HEK293 (cell line): ENCODE results near the gene METTL14.

Experiments used
- CTCF ChIA-PET: fragments of 350-600 bp; formaldehyde crosslinking; extraction: SDS; loops from one replicate; lab custom pipeline; 2021; ENCODE audit warnings: antibody characterized with exemption; lab: Yijun Ruan, JAX
- POLR2A ChIA-PET: fragments of 300-600 bp; formaldehyde crosslinking; extraction: SDS; loops from one replicate; lab custom pipeline; 2020; ENCODE audit warnings: antibody characterized with exemption, inconsistent platforms; lab: Yijun Ruan, JAX
- H3K27ac ChIP-seq: fragments of 200-500 bp; sonication (Bioruptor generic); 2 replicates; pipeline ENCODE4 v1.5.1; 2014; ENCODE audit warnings: low read depth, low read length, control low read depth, inconsistent platforms; ENCODE audit errors: extremely low read depth
- H3K36me3 ChIP-seq, 2 experiments: fragments of 200-500 bp in 1 of 2; sonication (Bioruptor generic) in 1 of 2; 1 replicate in 1 of 2; 2 replicates in 1 of 2; pipeline ENCODE4 v1.5.1; 2014 to 2017; ENCODE audit warnings: inconsistent platforms in 2 of 2, low read length in 2 of 2; ENCODE audit not compliant: control insufficient read depth in 2 of 2, insufficient read depth in 1 of 2
- H3K4me1 ChIP-seq: fragments of 200-500 bp; sonication (Bioruptor generic); 2 replicates; pipeline ENCODE4 v1.5.1; 2014; ENCODE audit warnings: mild to moderate bottlenecking, low read length, inconsistent platforms; ENCODE audit not compliant: control insufficient read depth, insufficient read depth
- H3K4me3 ChIP-seq: 2 replicates; pipeline ENCODE4 v1.5.1; 2011; ENCODE audit warnings: low read depth, mild to moderate bottlenecking, control low read depth, low read length, moderate library complexity
- H3K9me3 ChIP-seq: fragments of 200-500 bp; sonication (Bioruptor generic); 2 replicates; pipeline ENCODE4 v1.5.1; 2014; ENCODE audit warnings: low read depth, low read length, inconsistent platforms; ENCODE audit not compliant: control insufficient read depth, insufficient read depth
- BCL11A ChIP-seq: fragments of 450-650 bp; formaldehyde crosslinking; IDR thresholded peaks from 2 replicates; pipeline ENCODE4 v1.5.1; 2016; ENCODE audit warnings: low read depth, missing biosample characterization, missing genetic modification characterization
- HOXC10 ChIP-seq: sonication (generic); formaldehyde crosslinking; IDR thresholded peaks from 2 replicates; pipeline ENCODE4 v1.8.1; 2023; ENCODE audit warnings: mild to moderate bottlenecking, missing genetic modification reagents
- KLF8 ChIP-seq: fragments of 450-650 bp; formaldehyde crosslinking; IDR thresholded peaks from 2 replicates; pipeline ENCODE4 v1.5.1; 2016; ENCODE audit warnings: missing biosample characterization, missing genetic modification characterization
- MZF1 ChIP-seq: fragments of 450-650 bp; formaldehyde crosslinking; IDR thresholded peaks from 2 replicates; pipeline ENCODE4 v1.5.1; 2017; ENCODE audit warnings: missing biosample characterization, missing genetic modification characterization, borderline replicate concordance
- SCRT2 ChIP-seq: fragments of 450-650 bp; formaldehyde crosslinking; IDR thresholded peaks from 2 replicates; pipeline ENCODE4 v1.5.1; 2016; ENCODE audit warnings: missing biosample characterization, missing genetic modification characterization
- SP3 ChIP-seq: fragments of 450-650 bp; formaldehyde crosslinking; IDR thresholded peaks from 2 replicates; pipeline ENCODE4 v1.5.1; 2016; ENCODE audit warnings: missing biosample characterization, missing genetic modification characterization
- ZBTB17 ChIP-seq: fragments of 450-650 bp; formaldehyde crosslinking; IDR thresholded peaks from 2 replicates; pipeline ENCODE4 v1.5.1; 2016; ENCODE audit warnings: missing biosample characterization, missing genetic modification characterization
- ZFP3 ChIP-seq: fragments of 450-650 bp; formaldehyde crosslinking; IDR thresholded peaks from 2 replicates; pipeline ENCODE4 v1.5.1; 2016; ENCODE audit warnings: low read depth, missing biosample characterization, missing genetic modification characterization
- ZFP37 ChIP-seq: fragments of 450-650 bp; formaldehyde crosslinking; IDR thresholded peaks from 2 replicates; pipeline ENCODE4 v1.5.1; 2016; ENCODE audit warnings: missing biosample characterization, missing genetic modification characterization
- ZFP41 ChIP-seq: fragments of 450-650 bp; formaldehyde crosslinking; IDR thresholded peaks from 2 replicates; pipeline ENCODE4 v1.5.1; 2016; ENCODE audit warnings: missing biosample characterization, missing genetic modification characterization, borderline replicate concordance
- ZFP69B ChIP-seq: fragments of 450-650 bp; formaldehyde crosslinking; IDR thresholded peaks from 2 replicates; pipeline ENCODE4 v1.5.1; 2016; ENCODE audit warnings: missing biosample characterization, missing genetic modification characterization
- ZNF223 ChIP-seq: fragments of 450-650 bp; formaldehyde crosslinking; IDR thresholded peaks from 2 replicates; pipeline ENCODE4 v1.5.1; 2016; ENCODE audit warnings: missing biosample characterization, missing genetic modification characterization
- ZNF274 ChIP-seq, 2 experiments: fragments of 200-500 bp in 1 of 2; fragments of 450-650 bp in 1 of 2; sonication (Bioruptor generic) in 1 of 2; formaldehyde crosslinking in 1 of 2; IDR thresholded peaks; 2 replicates each; pipeline versions ENCODE4 v1.5.1 to v1.6.1; 2014 to 2016; ENCODE audit warnings: borderline replicate concordance in 1 of 2, inconsistent platforms in 1 of 2, low read length in 1 of 2, missing biosample characterization in 1 of 2, missing genetic modification characterization in 1 of 2
- ZNF292 ChIP-seq: fragments of 450-650 bp; formaldehyde crosslinking; IDR thresholded peaks from 2 replicates; pipeline ENCODE4 v1.5.1; 2016; ENCODE audit warnings: low read depth, missing biosample characterization, missing genetic modification characterization, borderline replicate concordance
- ZNF324 ChIP-seq: fragments of 450-650 bp; formaldehyde crosslinking; IDR thresholded peaks from 2 replicates; pipeline ENCODE4 v1.5.1; 2016; ENCODE audit warnings: missing biosample characterization, missing genetic modification characterization
- ZNF426 ChIP-seq: fragments of 450-650 bp; formaldehyde crosslinking; IDR thresholded peaks from 2 replicates; pipeline ENCODE4 v1.5.1; 2017; ENCODE audit warnings: missing biosample characterization, missing genetic modification characterization, mild to moderate bottlenecking, inconsistent platforms, moderate library complexity
- ZNF529 ChIP-seq: fragments of 450-650 bp; formaldehyde crosslinking; IDR thresholded peaks from 2 replicates; pipeline ENCODE4 v1.5.1; 2017; ENCODE audit warnings: missing genetic modification characterization, missing biosample characterization; ENCODE audit not compliant: insufficient replicate concordance
- ZNF610 ChIP-seq: fragments of 450-650 bp; formaldehyde crosslinking; IDR thresholded peaks from 2 replicates; pipeline ENCODE4 v1.5.1; 2016; ENCODE audit warnings: missing biosample characterization, missing genetic modification characterization, borderline replicate concordance
- ZNF677 ChIP-seq: fragments of 450-650 bp; IDR thresholded peaks from 2 replicates; pipeline ENCODE4 v1.5.0; 2018; ENCODE audit warnings: missing biosample characterization, mild to moderate bottlenecking, missing genetic modification characterization, moderate library complexity
- ZSCAN23 ChIP-seq: fragments of 450-650 bp; formaldehyde crosslinking; IDR thresholded peaks from 2 replicates; pipeline ENCODE4 v1.5.1; 2016; ENCODE audit warnings: missing biosample characterization, missing genetic modification characterization
- TF ChIP-seq, protein P1 (sequence below): fragments of 450-650 bp; formaldehyde crosslinking; IDR thresholded peaks from 2 replicates; pipeline ENCODE4 v1.5.1; 2016; ENCODE audit warnings: missing biosample characterization, missing genetic modification characterization
- TF ChIP-seq, protein P2 (sequence below): fragments of 450-650 bp; formaldehyde crosslinking; IDR thresholded peaks from 2 replicates; pipeline ENCODE4 v1.5.1; 2016; ENCODE audit warnings: missing biosample characterization, missing genetic modification characterization
- TF ChIP-seq, protein P3 (sequence below): fragments of 450-650 bp; formaldehyde crosslinking; IDR thresholded peaks from 2 replicates; pipeline ENCODE4 v1.5.1; 2016; ENCODE audit warnings: missing biosample characterization, missing genetic modification characterization, borderline replicate concordance

METTL14 gene

DNA sequence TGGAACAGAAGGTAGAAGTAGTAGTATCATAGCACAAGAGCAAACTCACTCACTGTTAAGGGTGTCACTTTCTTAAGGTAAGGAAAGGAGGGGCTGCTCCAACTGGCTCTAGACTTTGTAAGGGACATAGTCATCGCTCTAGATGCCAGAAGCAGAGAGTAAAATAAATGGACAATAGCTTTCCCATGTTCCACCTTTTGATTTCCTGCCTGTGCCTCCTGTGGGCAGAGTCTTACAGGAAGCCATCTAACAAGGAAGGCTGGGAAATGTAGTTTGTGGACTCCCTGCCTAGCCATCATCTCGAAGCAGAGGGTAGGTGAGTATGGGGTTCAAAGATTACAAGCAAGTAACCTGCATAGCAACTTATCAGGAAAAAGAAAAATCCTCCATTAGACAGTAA, 1.7 kb upstream of the METTL14 start (continued):
- TF ChIP-seq, protein P1, sequence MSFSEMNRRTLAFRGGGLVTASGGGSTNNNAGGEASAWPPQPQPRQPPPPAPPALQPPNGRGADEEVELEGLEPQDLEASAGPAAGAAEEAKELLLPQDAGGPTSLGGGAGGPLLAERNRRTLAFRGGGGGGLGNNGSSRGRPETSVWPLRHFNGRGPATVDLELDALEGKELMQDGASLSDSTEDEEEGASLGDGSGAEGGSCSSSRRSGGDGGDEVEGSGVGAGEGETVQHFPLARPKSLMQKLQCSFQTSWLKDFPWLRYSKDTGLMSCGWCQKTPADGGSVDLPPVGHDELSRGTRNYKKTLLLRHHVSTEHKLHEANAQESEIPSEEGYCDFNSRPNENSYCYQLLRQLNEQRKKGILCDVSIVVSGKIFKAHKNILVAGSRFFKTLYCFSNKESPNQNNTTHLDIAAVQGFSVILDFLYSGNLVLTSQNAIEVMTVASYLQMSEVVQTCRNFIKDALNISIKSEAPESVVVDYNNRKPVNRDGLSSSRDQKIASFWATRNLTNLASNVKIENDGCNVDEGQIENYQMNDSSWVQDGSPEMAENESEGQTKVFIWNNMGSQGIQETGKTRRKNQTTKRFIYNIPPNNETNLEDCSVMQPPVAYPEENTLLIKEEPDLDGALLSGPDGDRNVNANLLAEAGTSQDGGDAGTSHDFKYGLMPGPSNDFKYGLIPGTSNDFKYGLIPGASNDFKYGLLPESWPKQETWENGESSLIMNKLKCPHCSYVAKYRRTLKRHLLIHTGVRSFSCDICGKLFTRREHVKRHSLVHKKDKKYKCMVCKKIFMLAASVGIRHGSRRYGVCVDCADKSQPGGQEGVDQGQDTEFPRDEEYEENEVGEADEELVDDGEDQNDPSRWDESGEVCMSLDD (tag by site-specific recombination): no peak
- TF ChIP-seq ZNF223 (tag by site-specific recombination): no peak
- no peak for TF ChIP-seq KLF8
- TF ChIP-seq SP3 (tag by site-specific recombination): no peak
- TF ChIP-seq, protein P2, sequence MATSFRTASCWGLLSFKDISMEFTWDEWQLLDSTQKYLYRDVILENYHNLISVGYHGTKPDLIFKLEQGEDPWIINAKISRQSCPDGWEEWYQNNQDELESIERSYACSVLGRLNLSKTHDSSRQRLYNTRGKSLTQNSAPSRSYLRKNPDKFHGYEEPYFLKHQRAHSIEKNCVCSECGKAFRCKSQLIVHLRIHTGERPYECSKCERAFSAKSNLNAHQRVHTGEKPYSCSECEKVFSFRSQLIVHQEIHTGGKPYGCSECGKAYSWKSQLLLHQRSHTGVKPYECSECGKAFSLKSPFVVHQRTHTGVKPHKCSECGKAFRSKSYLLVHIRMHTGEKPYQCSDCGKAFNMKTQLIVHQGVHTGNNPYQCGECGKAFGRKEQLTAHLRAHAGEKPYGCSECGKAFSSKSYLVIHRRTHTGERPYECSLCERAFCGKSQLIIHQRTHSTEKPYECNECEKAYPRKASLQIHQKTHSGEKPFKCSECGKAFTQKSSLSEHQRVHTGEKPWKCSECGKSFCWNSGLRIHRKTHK: no peak

DNA sequence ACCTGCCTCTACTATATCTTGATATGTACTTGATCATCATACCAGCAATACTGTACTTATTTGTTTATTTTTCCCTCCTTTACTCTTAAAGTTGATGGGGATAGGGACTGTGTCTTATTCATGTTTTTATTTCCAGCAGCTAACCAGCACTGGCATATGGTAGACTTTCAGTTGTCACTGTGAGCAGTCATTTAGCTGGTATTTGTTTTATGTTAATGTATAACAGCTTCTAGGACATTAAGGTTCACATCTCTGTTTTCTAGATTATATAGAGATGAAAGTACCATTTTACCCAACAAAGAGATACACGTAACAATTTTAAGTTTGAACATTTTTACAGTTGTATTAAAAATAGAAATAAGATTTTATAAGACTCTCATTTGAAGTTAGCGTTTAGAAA, 17.9 kb downstream of the METTL14 start:
- H3K9me3 ChIP-seq: no peaks in the 10 kb centered on the region
- no peak overlapping the region for H3K27ac ChIP-seq
- H3K4me1 ChIP-seq: no peaks in the 10 kb centered on the region
- TF ChIP-seq HOXC10 (CRISPR knock-in tag) (no peak), ZNF529 (no peak), ZNF274 (IDR thresholded peaks at IDR 0.05; ENCODE audit: low read length) (no peak), ZNF274 (tag by site-specific recombination; IDR thresholded peaks at IDR 0.05; ENCODE audit: borderline replicate concordance) (no peak), ZNF677 (tag by site-specific recombination) (no peak), ZBTB17 (tag by site-specific recombination) (no peak), ZNF324 (no peak), ZFP37 (tag by site-specific recombination) (no peak), ZNF610 (tag by site-specific recombination) (no peak), ZFP69B (no peak), ZFP3 (tag by site-specific recombination) (no peak), ZNF223 (tag by site-specific recombination) (no peak), ZNF292 (tag by site-specific recombination) (no peak), SCRT2 (tag by site-specific recombination) (no peak), ZSCAN23 (tag by site-specific recombination) (no peak), ZNF426 (no peak), MZF1 (tag by site-specific recombination) (no peak), ZFP41 (no peak), BCL11A (tag by site-specific recombination) (no peak)
- TF ChIP-seq, protein P3, sequence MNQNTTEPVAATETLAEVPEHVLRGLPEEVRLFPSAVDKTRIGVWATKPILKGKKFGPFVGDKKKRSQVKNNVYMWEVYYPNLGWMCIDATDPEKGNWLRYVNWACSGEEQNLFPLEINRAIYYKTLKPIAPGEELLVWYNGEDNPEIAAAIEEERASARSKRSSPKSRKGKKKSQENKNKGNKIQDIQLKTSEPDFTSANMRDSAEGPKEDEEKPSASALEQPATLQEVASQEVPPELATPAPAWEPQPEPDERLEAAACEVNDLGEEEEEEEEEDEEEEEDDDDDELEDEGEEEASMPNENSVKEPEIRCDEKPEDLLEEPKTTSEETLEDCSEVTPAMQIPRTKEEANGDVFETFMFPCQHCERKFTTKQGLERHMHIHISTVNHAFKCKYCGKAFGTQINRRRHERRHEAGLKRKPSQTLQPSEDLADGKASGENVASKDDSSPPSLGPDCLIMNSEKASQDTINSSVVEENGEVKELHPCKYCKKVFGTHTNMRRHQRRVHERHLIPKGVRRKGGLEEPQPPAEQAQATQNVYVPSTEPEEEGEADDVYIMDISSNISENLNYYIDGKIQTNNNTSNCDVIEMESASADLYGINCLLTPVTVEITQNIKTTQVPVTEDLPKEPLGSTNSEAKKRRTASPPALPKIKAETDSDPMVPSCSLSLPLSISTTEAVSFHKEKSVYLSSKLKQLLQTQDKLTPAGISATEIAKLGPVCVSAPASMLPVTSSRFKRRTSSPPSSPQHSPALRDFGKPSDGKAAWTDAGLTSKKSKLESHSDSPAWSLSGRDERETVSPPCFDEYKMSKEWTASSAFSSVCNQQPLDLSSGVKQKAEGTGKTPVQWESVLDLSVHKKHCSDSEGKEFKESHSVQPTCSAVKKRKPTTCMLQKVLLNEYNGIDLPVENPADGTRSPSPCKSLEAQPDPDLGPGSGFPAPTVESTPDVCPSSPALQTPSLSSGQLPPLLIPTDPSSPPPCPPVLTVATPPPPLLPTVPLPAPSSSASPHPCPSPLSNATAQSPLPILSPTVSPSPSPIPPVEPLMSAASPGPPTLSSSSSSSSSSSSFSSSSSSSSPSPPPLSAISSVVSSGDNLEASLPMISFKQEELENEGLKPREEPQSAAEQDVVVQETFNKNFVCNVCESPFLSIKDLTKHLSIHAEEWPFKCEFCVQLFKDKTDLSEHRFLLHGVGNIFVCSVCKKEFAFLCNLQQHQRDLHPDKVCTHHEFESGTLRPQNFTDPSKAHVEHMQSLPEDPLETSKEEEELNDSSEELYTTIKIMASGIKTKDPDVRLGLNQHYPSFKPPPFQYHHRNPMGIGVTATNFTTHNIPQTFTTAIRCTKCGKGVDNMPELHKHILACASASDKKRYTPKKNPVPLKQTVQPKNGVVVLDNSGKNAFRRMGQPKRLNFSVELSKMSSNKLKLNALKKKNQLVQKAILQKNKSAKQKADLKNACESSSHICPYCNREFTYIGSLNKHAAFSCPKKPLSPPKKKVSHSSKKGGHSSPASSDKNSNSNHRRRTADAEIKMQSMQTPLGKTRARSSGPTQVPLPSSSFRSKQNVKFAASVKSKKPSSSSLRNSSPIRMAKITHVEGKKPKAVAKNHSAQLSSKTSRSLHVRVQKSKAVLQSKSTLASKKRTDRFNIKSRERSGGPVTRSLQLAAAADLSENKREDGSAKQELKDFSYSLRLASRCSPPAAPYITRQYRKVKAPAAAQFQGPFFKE (tag by site-specific recombination): no peak
- TF ChIP-seq, protein P1 (tag by site-specific recombination): no peak
- CTCF ChIA-PET: interaction anchor here (0.7 kb wide), 3 partner anchors 10 to 93 kb away, joined by 3 read pairs; no protein-coding TSS in a partner anchor
- POLR2A ChIA-PET: no interaction called here
- no peak overlapping the region for H3K4me3 ChIP-seq
- H3K36me3 ChIP-seq: peaks cover 33 to 77% of the 10 kb centered on the region in 2 experiments
